Measurements from ENCODE around the gene HPD.

GRCh38 chr12:121791671-121792551 is 66.7 kb downstream of the HPD start:
- TF ChIP-seq, protein P1, sequence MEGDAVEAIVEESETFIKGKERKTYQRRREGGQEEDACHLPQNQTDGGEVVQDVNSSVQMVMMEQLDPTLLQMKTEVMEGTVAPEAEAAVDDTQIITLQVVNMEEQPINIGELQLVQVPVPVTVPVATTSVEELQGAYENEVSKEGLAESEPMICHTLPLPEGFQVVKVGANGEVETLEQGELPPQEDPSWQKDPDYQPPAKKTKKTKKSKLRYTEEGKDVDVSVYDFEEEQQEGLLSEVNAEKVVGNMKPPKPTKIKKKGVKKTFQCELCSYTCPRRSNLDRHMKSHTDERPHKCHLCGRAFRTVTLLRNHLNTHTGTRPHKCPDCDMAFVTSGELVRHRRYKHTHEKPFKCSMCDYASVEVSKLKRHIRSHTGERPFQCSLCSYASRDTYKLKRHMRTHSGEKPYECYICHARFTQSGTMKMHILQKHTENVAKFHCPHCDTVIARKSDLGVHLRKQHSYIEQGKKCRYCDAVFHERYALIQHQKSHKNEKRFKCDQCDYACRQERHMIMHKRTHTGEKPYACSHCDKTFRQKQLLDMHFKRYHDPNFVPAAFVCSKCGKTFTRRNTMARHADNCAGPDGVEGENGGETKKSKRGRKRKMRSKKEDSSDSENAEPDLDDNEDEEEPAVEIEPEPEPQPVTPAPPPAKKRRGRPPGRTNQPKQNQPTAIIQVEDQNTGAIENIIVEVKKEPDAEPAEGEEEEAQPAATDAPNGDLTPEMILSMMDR (IDR thresholded peaks at IDR 0.05) = no peak
- TF ChIP-seq EP300 (IDR thresholded peaks at IDR 0.05) = no peak
